WTC11 (cell line): Measurements from ENCODE around the gene TRIM29. TPM values are rescaled to one million over a fixed set of nuclear protein-coding genes. Genes with fewer than 3 reads are reported as not detected.

Experiments
- ATAC-seq: fragments of 200-7000 bp; cut with Tn5 transposase; 2 replicates; pipeline ENCODE4 v1.10.0; 2021; ENCODE audit warnings: mild to moderate bottlenecking, moderate library complexity
- CTCF ChIA-PET: fragments of 300-600 bp; sonication (Branson Sonifier 250); formaldehyde crosslinking; loops from one replicate; lab custom pipeline; 2021; ENCODE audit warnings: antibody characterized with exemption; lab: Charles Lee
- POLR2A ChIA-PET: fragments of 350-600 bp; sonication (Branson Sonifier 250); formaldehyde crosslinking; loops from one replicate; lab custom pipeline; 2021; ENCODE audit warnings: antibody characterized with exemption; lab: Charles Lee
- DNase-seq: peaks from one replicate; pipeline ENCODE4 v3.0.0; 2021; ENCODE audit warnings: low spot score
- H3K27ac Mint-ChIP-seq: 2 replicates; pipeline ENCODE4 v1.8.0; 2021; ENCODE audit warnings: mixed read lengths
- H3K27me3 Mint-ChIP-seq: 2 replicates; pipeline ENCODE4 v1.8.0; 2021; ENCODE audit warnings: low read depth, mild to moderate bottlenecking, moderate library complexity, mixed read lengths
- H3K36me3 Mint-ChIP-seq: 2 replicates; pipeline ENCODE4 v1.8.0; 2021; ENCODE audit warnings: mixed read lengths
- H3K4me1 Mint-ChIP-seq: 2 replicates; pipeline ENCODE4 v1.8.0; 2022; ENCODE audit warnings: mixed read lengths
- H3K4me3 Mint-ChIP-seq: 2 replicates; pipeline ENCODE4 v1.8.0; 2021; ENCODE audit warnings: mild to moderate bottlenecking, moderate library complexity, mixed read lengths
- H3K9me3 Mint-ChIP-seq: 2 replicates; pipeline ENCODE4 v1.8.0; 2021; ENCODE audit warnings: mixed read lengths
- FOXK1 ChIP-seq: sonication (generic); formaldehyde crosslinking; IDR thresholded peaks from 2 replicates; pipeline ENCODE4 v1.8.0; 2022; ENCODE audit warnings: mild to moderate bottlenecking, moderate library complexity, missing genetic modification reagents
- JAZF1 ChIP-seq: fragments of 250-450 bp; sonication (Bioruptor Pico); IDR thresholded peaks from 2 replicates; pipeline ENCODE4 v1.9.0; 2021; ENCODE audit warnings: moderate library complexity, mild to moderate bottlenecking, inconsistent platforms
- MYBL2 ChIP-seq: sonication (generic); formaldehyde crosslinking; IDR thresholded peaks from 2 replicates; pipeline ENCODE4 v1.8.1; 2023; ENCODE audit warnings: mild to moderate bottlenecking, moderate library complexity, missing genetic modification reagents
- RELA ChIP-seq: sonication (generic); formaldehyde crosslinking; IDR thresholded peaks from 2 replicates; pipeline ENCODE4 v1.8.1; 2022; ENCODE audit warnings: missing genetic modification reagents, mild to moderate bottlenecking, borderline replicate concordance
- SMAD3 ChIP-seq: sonication (generic); formaldehyde crosslinking; IDR thresholded peaks from 2 replicates; pipeline ENCODE4 v1.8.0; 2022; ENCODE audit warnings: missing genetic modification reagents, mild to moderate bottlenecking, borderline replicate concordance
- STAT6 ChIP-seq: sonication (generic); formaldehyde crosslinking; conservative IDR thresholded peaks from 2 replicates; pipeline ENCODE4 v1.8.1; 2023; ENCODE audit warnings: mild to moderate bottlenecking, low read depth, missing genetic modification reagents, moderate library complexity
- TCF7 ChIP-seq: sonication (generic); formaldehyde crosslinking; IDR thresholded peaks from 2 replicates; pipeline ENCODE4 v1.8.0; 2022; ENCODE audit warnings: mild to moderate bottlenecking, low read depth, missing genetic modification reagents, moderate library complexity
- TEAD4 ChIP-seq: sonication (generic); formaldehyde crosslinking; IDR thresholded peaks from 2 replicates; pipeline ENCODE4 v1.8.0; 2022; ENCODE audit warnings: mild to moderate bottlenecking, missing genetic modification reagents
- ZBTB43 ChIP-seq: sonication (generic); formaldehyde crosslinking; IDR thresholded peaks from 2 replicates; pipeline ENCODE4 v1.8.1; 2023; ENCODE audit warnings: mild to moderate bottlenecking, missing genetic modification reagents
- ZNF121 ChIP-seq: sonication (generic); formaldehyde crosslinking; IDR thresholded peaks from 2 replicates; pipeline ENCODE4 v1.8.0; 2023; ENCODE audit warnings: missing genetic modification reagents
- ZNF423 ChIP-seq: fragments of 250-450 bp; sonication (Bioruptor Pico); IDR thresholded peaks from 2 replicates; pipeline ENCODE4 v2.1.2; 2022; ENCODE audit warnings: mild to moderate bottlenecking, moderate library complexity
- ZNF512 ChIP-seq: sonication (generic); formaldehyde crosslinking; IDR thresholded peaks from 2 replicates; pipeline ENCODE4 v1.8.1; 2022; ENCODE audit warnings: missing genetic modification reagents, borderline replicate concordance
- total RNA-seq: library from RNA; stranded (reverse); gene quantifications from 3 replicates; pipeline ENCODE4 v1.2.3, GENCODE V29; 2021
- TF ChIP-seq, protein P1 (sequence below): sonication (generic); formaldehyde crosslinking; IDR thresholded peaks from 2 replicates; pipeline ENCODE4 v1.8.1; 2023; ENCODE audit warnings: mild to moderate bottlenecking, missing genetic modification reagents, borderline replicate concordance
- TF ChIP-seq, protein P2 (sequence below): sonication (generic); formaldehyde crosslinking; IDR thresholded peaks from 2 replicates; pipeline ENCODE4 v1.8.0; 2023; ENCODE audit warnings: missing genetic modification reagents
- TF ChIP-seq, protein P3 (sequence below): fragments of 250-450 bp; sonication (Bioruptor Pico); IDR thresholded peaks from 2 replicates; pipeline ENCODE4 v1.8.0; 2021; ENCODE audit warnings: mild to moderate bottlenecking

The TRIM29 gene
- total RNA-seq, 1 experiment from 2014 or later: 0.11 TPM

GRCh38 chr11:120106354-120107150 is 31.4 kb downstream of the TRIM29 start (continued):
- TF ChIP-seq, protein P1, sequence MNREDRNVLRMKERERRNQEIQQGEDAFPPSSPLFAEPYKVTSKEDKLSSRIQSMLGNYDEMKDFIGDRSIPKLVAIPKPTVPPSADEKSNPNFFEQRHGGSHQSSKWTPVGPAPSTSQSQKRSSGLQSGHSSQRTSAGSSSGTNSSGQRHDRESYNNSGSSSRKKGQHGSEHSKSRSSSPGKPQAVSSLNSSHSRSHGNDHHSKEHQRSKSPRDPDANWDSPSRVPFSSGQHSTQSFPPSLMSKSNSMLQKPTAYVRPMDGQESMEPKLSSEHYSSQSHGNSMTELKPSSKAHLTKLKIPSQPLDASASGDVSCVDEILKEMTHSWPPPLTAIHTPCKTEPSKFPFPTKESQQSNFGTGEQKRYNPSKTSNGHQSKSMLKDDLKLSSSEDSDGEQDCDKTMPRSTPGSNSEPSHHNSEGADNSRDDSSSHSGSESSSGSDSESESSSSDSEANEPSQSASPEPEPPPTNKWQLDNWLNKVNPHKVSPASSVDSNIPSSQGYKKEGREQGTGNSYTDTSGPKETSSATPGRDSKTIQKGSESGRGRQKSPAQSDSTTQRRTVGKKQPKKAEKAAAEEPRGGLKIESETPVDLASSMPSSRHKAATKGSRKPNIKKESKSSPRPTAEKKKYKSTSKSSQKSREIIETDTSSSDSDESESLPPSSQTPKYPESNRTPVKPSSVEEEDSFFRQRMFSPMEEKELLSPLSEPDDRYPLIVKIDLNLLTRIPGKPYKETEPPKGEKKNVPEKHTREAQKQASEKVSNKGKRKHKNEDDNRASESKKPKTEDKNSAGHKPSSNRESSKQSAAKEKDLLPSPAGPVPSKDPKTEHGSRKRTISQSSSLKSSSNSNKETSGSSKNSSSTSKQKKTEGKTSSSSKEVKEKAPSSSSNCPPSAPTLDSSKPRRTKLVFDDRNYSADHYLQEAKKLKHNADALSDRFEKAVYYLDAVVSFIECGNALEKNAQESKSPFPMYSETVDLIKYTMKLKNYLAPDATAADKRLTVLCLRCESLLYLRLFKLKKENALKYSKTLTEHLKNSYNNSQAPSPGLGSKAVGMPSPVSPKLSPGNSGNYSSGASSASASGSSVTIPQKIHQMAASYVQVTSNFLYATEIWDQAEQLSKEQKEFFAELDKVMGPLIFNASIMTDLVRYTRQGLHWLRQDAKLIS: no peak

- H3K9me3 Mint-ChIP-seq: no peaks in the 10 kb centered on the region
- no peak for ATAC-seq
- DNase-seq: no peak
- H3K27ac Mint-ChIP-seq: no peak overlapping the region
- POLR2A ChIA-PET: interaction anchor here (0.6 kb wide), 1 partner anchor 750 kb away, joined by 7 read pairs; no protein-coding TSS in a partner anchor
- no peak for TF ChIP-seq MYBL2 (CRISPR knock-in tag)
- TF ChIP-seq RELA (CRISPR knock-in tag): no peak
- no peak for TF ChIP-seq JAZF1 (CRISPR knock-in tag)
- TF ChIP-seq, protein P2, sequence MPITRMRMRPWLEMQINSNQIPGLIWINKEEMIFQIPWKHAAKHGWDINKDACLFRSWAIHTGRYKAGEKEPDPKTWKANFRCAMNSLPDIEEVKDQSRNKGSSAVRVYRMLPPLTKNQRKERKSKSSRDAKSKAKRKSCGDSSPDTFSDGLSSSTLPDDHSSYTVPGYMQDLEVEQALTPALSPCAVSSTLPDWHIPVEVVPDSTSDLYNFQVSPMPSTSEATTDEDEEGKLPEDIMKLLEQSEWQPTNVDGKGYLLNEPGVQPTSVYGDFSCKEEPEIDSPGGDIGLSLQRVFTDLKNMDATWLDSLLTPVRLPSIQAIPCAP (CRISPR knock-in tag): no peak
- TF ChIP-seq ZBTB43 (CRISPR knock-in tag): no peak
- TF ChIP-seq SMAD3 (CRISPR knock-in tag): no peak
- TF ChIP-seq, protein P3, sequence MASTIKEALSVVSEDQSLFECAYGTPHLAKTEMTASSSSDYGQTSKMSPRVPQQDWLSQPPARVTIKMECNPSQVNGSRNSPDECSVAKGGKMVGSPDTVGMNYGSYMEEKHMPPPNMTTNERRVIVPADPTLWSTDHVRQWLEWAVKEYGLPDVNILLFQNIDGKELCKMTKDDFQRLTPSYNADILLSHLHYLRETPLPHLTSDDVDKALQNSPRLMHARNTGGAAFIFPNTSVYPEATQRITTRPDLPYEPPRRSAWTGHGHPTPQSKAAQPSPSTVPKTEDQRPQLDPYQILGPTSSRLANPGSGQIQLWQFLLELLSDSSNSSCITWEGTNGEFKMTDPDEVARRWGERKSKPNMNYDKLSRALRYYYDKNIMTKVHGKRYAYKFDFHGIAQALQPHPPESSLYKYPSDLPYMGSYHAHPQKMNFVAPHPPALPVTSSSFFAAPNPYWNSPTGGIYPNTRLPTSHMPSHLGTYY (CRISPR knock-in tag): no peak
- TF ChIP-seq FOXK1: no peak
- no peak for TF ChIP-seq ZNF423
- no peak for TF ChIP-seq STAT6
- TF ChIP-seq TCF7 (CRISPR knock-in tag): no peak
- TF ChIP-seq TEAD4: no peak
- no peak for TF ChIP-seq ZNF121
- no peak for TF ChIP-seq ZNF512 (CRISPR knock-in tag)
- TF ChIP-seq, all 79 proteins: peak for 0
- Mint-ChIP-seq H3K4me3 (no peak overlapping the region), H3K4me1 (peaks cover 23% of the 10 kb centered on the region), H3K36me3 (no peaks in the 10 kb centered on the region), H3K27me3 (no peaks in the 10 kb centered on the region; the same call in 1 of the 2 replicates)
- CTCF ChIA-PET: interaction anchor here (0.7 to 3.5 kb wide), 6 partner anchors 63 to 442 kb away, joined by 3 to 26 read pairs (median 3); no protein-coding TSS in a partner anchor
These were observed 32.3 kb downstream of the TRIM29 start for GRCh38 chr11:120105576-120105975.
